HCT116 (cell line): ENCODE data around the gene C14orf180. TPM values are rescaled to one million over a fixed set of nuclear protein-coding genes. Genes with fewer than 3 reads are reported as not detected.

Source experiments
- ATAC-seq: fragments of 200-7000 bp; cut with Tn5 transposase; 2 replicates; pipeline ENCODE4 v1.9.1; 2020; ENCODE audit warnings: mild to moderate bottlenecking, moderate library complexity
- BruUV-seq: library from RNA; stranded (reverse); fragments of 400-500 nt; replicated peaks from 2 replicates; lab custom pipeline; 2021; lab: Mats Ljungman, UMichigan
- CTCF ChIA-PET: fragments of 300-600 bp; sonication (Branson Sonifier 250); formaldehyde crosslinking; loops from one replicate; lab custom pipeline; 2021; ENCODE audit warnings: antibody characterized with exemption; lab: Charles Lee
- POLR2A ChIA-PET: fragments of 300-600, 350-600 bp; sonication (Branson Sonifier 250); formaldehyde crosslinking; loops from one replicate; lab custom pipeline; 2021; ENCODE audit warnings: antibody characterized with exemption; lab: Charles Lee
- RAD21 ChIA-PET, 2 experiments: fragments of 300-600 bp; sonication (Branson Sonifier 250); formaldehyde crosslinking; loops; one replicate each; lab custom pipeline; 2023; ENCODE audit warnings: low total read pairs in 2 of 2; ENCODE audit not compliant: uncharacterized antibody in 2 of 2, unreplicated experiment in 2 of 2, low non-redundant PET in 1 of 2; lab: Charles Lee
- DNase-seq: peaks from one replicate; pipeline ENCODE4 v3.0.0-alpha.2; 2010; ENCODE audit warnings: low read depth, low spot score
- H2AFZ ChIP-seq: fragments of 200-600 bp; shearing (Covaris generic), sonication (generic); 2 replicates; pipeline ENCODE4 v1.6.1; 2017; ENCODE audit warnings: low read depth, mixed run types, mixed read lengths, antibody characterized with exemption, low read length; ENCODE audit not compliant: poor library complexity, severe bottlenecking
- H3K27ac ChIP-seq: 2 replicates; pipeline ENCODE4 v1.5.1; 2012; ENCODE audit warnings: low read depth, low read length
- H3K27me3 ChIP-seq: fragments of 200-600 bp; sonication (generic); 2 replicates; pipeline ENCODE4 v1.6.1; 2016; ENCODE audit warnings: mixed run types, low read length, mixed read lengths; ENCODE audit not compliant: insufficient read depth
- H3K36me3 ChIP-seq, 2 experiments: fragments of 200-500 bp in 1 of 2; fragments of 200-600 bp in 1 of 2; sonication (Bioruptor generic) in 1 of 2; sonication (generic) in 1 of 2; 2 replicates each; pipeline versions ENCODE4 v1.5.1 to v1.6.1; 2014 to 2016; ENCODE audit warnings: low read length in 2 of 2, inconsistent platforms in 1 of 2, mixed read lengths in 1 of 2, mixed run types in 1 of 2; ENCODE audit not compliant: insufficient read depth in 2 of 2, control insufficient read depth in 1 of 2
- H3K4me1 ChIP-seq, 2 experiments: fragments of 200-600 bp in 1 of 2; sonication (generic) in 1 of 2; 2 replicates each; pipeline versions ENCODE4 v1.5.1 to v1.6.1; 2012 to 2017; ENCODE audit warnings: low read length in 2 of 2, inconsistent platforms in 1 of 2, mild to moderate bottlenecking in 1 of 2, mixed read lengths in 1 of 2, mixed run types in 1 of 2, moderate library complexity in 1 of 2; ENCODE audit not compliant: insufficient read depth in 2 of 2, control insufficient read depth in 1 of 2
- H3K4me2 ChIP-seq: fragments of 200-600 bp; sonication (generic); 2 replicates; pipeline ENCODE4 v1.6.1; 2017; ENCODE audit warnings: mixed run types, low read length, mixed read lengths
- H3K4me3 ChIP-seq, 2 experiments: fragments of 200-600 bp in 1 of 2; sonication (generic) in 1 of 2; replicated peaks in 1 of 2; 2 replicates each; pipeline ENCODE4 v1.5.1; 2011 to 2016; ENCODE audit warnings: low read length in 2 of 2, control low read depth in 1 of 2, low read depth in 1 of 2, mild to moderate bottlenecking in 1 of 2, mixed read lengths in 1 of 2, mixed run types in 1 of 2
- H3K79me2 ChIP-seq: fragments of 200-600 bp; sonication (generic); 2 replicates; pipeline ENCODE4 v1.6.1; 2017; ENCODE audit warnings: mild to moderate bottlenecking, mixed run types, low read length, moderate library complexity, mixed read lengths; ENCODE audit not compliant: insufficient read depth
- H3K9ac ChIP-seq: fragments of 200-600 bp; sonication (generic); 2 replicates; pipeline ENCODE4 v1.6.1; 2016; ENCODE audit warnings: low read length, mixed read lengths
- H3K9me2 ChIP-seq: fragments of 200-600 bp; sonication (generic), shearing (Covaris generic); 2 replicates; pipeline ENCODE4 v1.6.1; 2017; ENCODE audit warnings: mixed run types, mild to moderate bottlenecking, moderate library complexity; ENCODE audit not compliant: insufficient read depth
- H3K9me3 ChIP-seq, 2 experiments: fragments of 200-500 bp in 1 of 2; fragments of 200-600 bp in 1 of 2; sonication (Bioruptor generic) in 1 of 2; sonication (generic) in 1 of 2; 2 replicates each; pipeline ENCODE4 v1.6.1; 2014 to 2017; ENCODE audit warnings: low read length in 2 of 2, mixed read lengths in 2 of 2, inconsistent platforms in 1 of 2, low read depth in 1 of 2, mild to moderate bottlenecking in 1 of 2, mixed run types in 1 of 2, moderate library complexity in 1 of 2; ENCODE audit not compliant: control insufficient read depth in 1 of 2, insufficient read depth in 1 of 2
- H4K20me1 ChIP-seq: fragments of 200-600 bp; sonication (generic), shearing (Covaris generic); 2 replicates; pipeline ENCODE4 v1.6.1; 2017; ENCODE audit warnings: mixed run types, mild to moderate bottlenecking, moderate library complexity; ENCODE audit not compliant: insufficient read depth
- ATF3 ChIP-seq: IDR thresholded peaks from 2 replicates; pipeline ENCODE4 v1.6.1; 2012
- CEBPB ChIP-seq: IDR thresholded peaks from 2 replicates; pipeline ENCODE4 v1.6.1; 2012; ENCODE audit warnings: low read depth
- ELF1 ChIP-seq: IDR thresholded peaks from 2 replicates; pipeline ENCODE4 v1.6.1; 2012; ENCODE audit warnings: low read depth, borderline replicate concordance
- EZH2 ChIP-seq: fragments of 200-600 bp; sonication (generic); IDR thresholded peaks from 2 replicates; pipeline ENCODE4 v1.6.1; 2017; ENCODE audit warnings: antibody characterized with exemption, mixed run types
- EZH2phosphoT487 ChIP-seq: fragments of 200-600 bp; IDR thresholded peaks from 2 replicates; pipeline ENCODE4 v1.6.1; 2018; ENCODE audit warnings: antibody characterized with exemption, borderline replicate concordance
- FOSL1 ChIP-seq: IDR thresholded peaks from 2 replicates; pipeline ENCODE4 v1.6.1; 2012; ENCODE audit warnings: low read depth
- MAX ChIP-seq: IDR thresholded peaks from 2 replicates; pipeline ENCODE4 v1.6.1; 2012
- RAD21 ChIP-seq: IDR thresholded peaks from 2 replicates; pipeline ENCODE4 v1.6.1; 2012; ENCODE audit warnings: low read depth, mild to moderate bottlenecking
- REST ChIP-seq: IDR thresholded peaks from 2 replicates; pipeline ENCODE4 v1.6.1; 2012; ENCODE audit warnings: low read depth
- SIN3A ChIP-seq: IDR thresholded peaks from 2 replicates; pipeline ENCODE4 v1.6.1; 2012; ENCODE audit warnings: low read depth
- SP1 ChIP-seq: IDR thresholded peaks from 2 replicates; pipeline ENCODE4 v1.6.1; 2012; ENCODE audit warnings: low read depth
- YY1 ChIP-seq: IDR thresholded peaks from 2 replicates; pipeline ENCODE4 v1.6.1; 2011; ENCODE audit warnings: low read length, low read depth, moderate library complexity, mild to moderate bottlenecking; ENCODE audit not compliant: insufficient replicate concordance; ENCODE audit errors: extremely low read depth
- ZBTB33 ChIP-seq: IDR thresholded peaks from 2 replicates; pipeline ENCODE4 v1.6.1; 2011; ENCODE audit warnings: mild to moderate bottlenecking, low read length, moderate library complexity; ENCODE audit not compliant: insufficient replicate concordance; ENCODE audit errors: extremely low read depth
- ZFX ChIP-seq: fragments of 450-650 bp; IDR thresholded peaks from 2 replicates; pipeline ENCODE4 v1.6.1; 2017
- intact Hi-C: fragments of 100-400 bp; cut with micrococcal nuclease; formaldehyde crosslinking; loops from 2 replicates; pipeline ENCODE4 v1.10.0; 2022
- total RNA-seq: library from RNA; stranded (reverse); gene quantifications from one replicate; pipeline ENCODE4 v1.2.1, GENCODE V29; 2021; ENCODE audit not compliant: unreplicated experiment

C14orf180 gene
- total RNA-seq, 1 experiment from 2014 or later: not detected

GRCh38 chr14:104557766-104558165, 21.8 kb upstream of the C14orf180 start:
- Histone ChIP-seq H3K27ac (no peak overlapping the region), H3K4me2 (no peak overlapping the region), H3K4me3 (no peak overlapping the region), H4K20me1 (no peaks in the 10 kb centered on the region), H3K27me3 (peaks cover 6% of the 10 kb centered on the region; the same call in 1 of the 2 replicates), H3K9ac (no peak overlapping the region), H3K79me2 (no peaks in the 10 kb centered on the region), H3K9me2 (no peaks in the 10 kb centered on the region), H3K4me1 (no peaks in the 10 kb centered on the region), H3K36me3 (no peaks in the 10 kb centered on the region), H2AFZ (no peak overlapping the region), H3K9me3 (no peaks in the 10 kb centered on the region)
- RAD21 ChIA-PET: no interaction called here
- ATAC-seq: no peak
- no peak for DNase-seq
- POLR2A ChIA-PET: no interaction called here
- no TSS peak for BruUV-seq
- intact Hi-C loops: no loop called here
- CTCF ChIA-PET: no interaction called here
- TF ChIP-seq MAX (no peak), ZFX (no peak), EZH2 (no peak), CEBPB (no peak), RAD21 (no peak), YY1 (no peak), FOSL1 (no peak), ATF3 (no peak), SIN3A (no peak)

- H3K9ac ChIP-seq: no peak overlapping the region
- ChIA-PET CTCF (no interaction called here), RAD21 (no interaction called here), POLR2A (no interaction called here)
- no peak overlapping the region for H3K27ac ChIP-seq
- no TSS peak for BruUV-seq
- peaks cover 6% of the 10 kb centered on the region; the same call in 1 of the 2 replicates for H3K27me3 ChIP-seq
- H3K4me1 ChIP-seq: peaks cover 0 to under 1% of the 10 kb centered on the region in 2 experiments; a peak in 1 of 4 replicates
- no peaks in the 10 kb centered on the region for H3K79me2 ChIP-seq
- H3K9me2 ChIP-seq: no peaks in the 10 kb centered on the region
- no peak overlapping the region for H3K4me3 ChIP-seq
- no peak for DNase-seq
- no peak overlapping the region for H3K4me2 ChIP-seq
- ATAC-seq: no peak
- no peak overlapping the region for H2AFZ ChIP-seq
- no peaks in the 10 kb centered on the region for H3K36me3 ChIP-seq
- intact Hi-C loops: no loop called here
- H4K20me1 ChIP-seq: no peaks in the 10 kb centered on the region
- H3K9me3 ChIP-seq: no peaks in the 10 kb centered on the region
- no peak for TF ChIP-seq CEBPB
- no peak for TF ChIP-seq ZFX
- no peak for TF ChIP-seq ELF1
- no peak for TF ChIP-seq SP1
- no peak for TF ChIP-seq EZH2phosphoT487
- TF ChIP-seq ZBTB33: no peak
- TF ChIP-seq REST: no peak
Measured at GRCh38 chr14:104558231-104559027, 21.1 kb upstream of the C14orf180 start.
